ENCODE results near the gene SLC12A5. TPM values are rescaled to one million over a fixed set of nuclear protein-coding genes. Genes with fewer than 3 reads are reported as not detected.

The SLC12A5 gene
- total and polyA plus RNA-seq, 9 of the 15 experiments (the other 6 are each of a cell fraction or from before 2014, with no cell fraction given): 0.36 to 7.5 (median 2.1) TPM

- POLR2A ChIA-PET: interaction anchor here (0.6 to 2.4 kb wide), 4 partner anchors 10 to 459 kb away, joined by 3 to 32 read pairs (median 3); partner anchors contain the start of gene ZNF335
- FAIRE-seq (peak; percentile 72), ATAC-seq (peak; percentile 67), DNase-seq (ENCODE audit: extremely low read depth in 1 of 4, low spot score in 3 of 4) (peak; percentile 29 to 81 (median 40))
- Histone ChIP-seq H3K36me3 (ENCODE audit: control insufficient read depth, insufficient read depth, low read length) (no peaks in the 10 kb centered on the region), H3K4me3 (peak overlapping the region; percentile 19; the same call in 1 of the 2 replicates), H3K9me1 (ENCODE audit: control insufficient read depth, insufficient read depth, low read length) (no peaks in the 10 kb centered on the region), H3K27me3 (ENCODE audit: control insufficient read depth in 2 of 2, insufficient read depth in 2 of 2, low read length in 2 of 2) (no peaks in the 10 kb centered on the region), H3K79me2 (ENCODE audit: control insufficient read depth, insufficient read depth, low read length) (no peaks in the 10 kb centered on the region), H3K27ac (ENCODE audit: extremely low read depth, low read depth, low read length) (peak overlapping the region; percentile 67), H3K9ac (ENCODE audit: insufficient read depth in 1 of 2, low read depth in 2 of 2, low read length in 2 of 2) (peak overlapping the region; percentile 49 to 72; a peak in 3 of 4 replicates), H3K4me2 (ENCODE audit: insufficient read depth, low read length) (peak overlapping the region; percentile 84), H4K20me1 (replicated peaks; ENCODE audit: control insufficient read depth, insufficient read depth, low read length) (no peaks in the 10 kb centered on the region), H3K4me1 (replicated peaks in 1 of 2; ENCODE audit: control insufficient read depth in 2 of 2, insufficient read depth in 2 of 2, low read length in 2 of 2) (peaks cover 24% of the 10 kb centered on the region in 2 experiments), H2AFZ (ENCODE audit: low read depth, low read length) (peak overlapping the region; percentile 96), H3K9me3 (replicated peaks; ENCODE audit: control insufficient read depth, insufficient read depth, low read depth, low read length) (no peaks in the 10 kb centered on the region; the same call in 1 of the 2 replicates)
- CTCF ChIA-PET (ENCODE audit: low intra/inter-chr PET ratio): interaction anchor here (1.5 kb wide), 1 partner anchor 14 kb away, joined by 4 read pairs; no protein-coding TSS in a partner anchor
- intact Hi-C loops (cut with micrococcal nuclease): loop anchor here (1.0 kb wide), 1 partner anchor 11 kb away; the partner anchor contains the start of gene ZNF335
- WGBS (ENCODE audit: insufficient coverage, low coverage, missing lambda C conversion rate): 13% methylated on average over 7 of the region's 7 CpGs
- in situ Hi-C loops (cut with MboI): no loop called here
- BruUV-seq (replicated peaks): no TSS peak
- TF ChIP-seq ZNF766 (CRISPR knock-in tag; conservative IDR thresholded peaks at IDR 0.05) (no peak), ESRRB (CRISPR knock-in tag; IDR thresholded peaks at IDR 0.05; ENCODE audit: borderline replicate concordance) (no peak), EZH2 (IDR thresholded peaks at IDR 0.05; ENCODE audit: borderline replicate concordance, low read depth, low read length) (no peak), ZNF695 (CRISPR knock-in tag; IDR thresholded peaks at IDR 0.05) (no peak), RB1 (IDR thresholded peaks at IDR 0.05; ENCODE audit: low read depth) (no peak), THRB (CRISPR knock-in tag; conservative IDR thresholded peaks at IDR 0.05) (no peak), POLR2AphosphoS2 (IDR thresholded peaks at IDR 0.05; ENCODE audit: low read length) (no peak), TAL1 (IDR thresholded peaks at IDR 0.05) (no peak), EHMT2 (IDR thresholded peaks at IDR 0.05) (0 out of 2 replicates have a peak, but pooled peaks have one; percentile 11), RFX5 (IDR thresholded peaks at IDR 0.05; ENCODE audit: low read depth, low read length) (no peak), NUFIP1 (IDR thresholded peaks at IDR 0.05; ENCODE audit: partially characterized antibody) (no peak), CSDE1 (IDR thresholded peaks at IDR 0.05) (no peak), TRIM24 (IDR thresholded peaks at IDR 0.05) (peak in 1 of 2 experiments; percentile 47; a peak in 1 of 4 replicates)
- TF ChIP-seq, protein P1, sequence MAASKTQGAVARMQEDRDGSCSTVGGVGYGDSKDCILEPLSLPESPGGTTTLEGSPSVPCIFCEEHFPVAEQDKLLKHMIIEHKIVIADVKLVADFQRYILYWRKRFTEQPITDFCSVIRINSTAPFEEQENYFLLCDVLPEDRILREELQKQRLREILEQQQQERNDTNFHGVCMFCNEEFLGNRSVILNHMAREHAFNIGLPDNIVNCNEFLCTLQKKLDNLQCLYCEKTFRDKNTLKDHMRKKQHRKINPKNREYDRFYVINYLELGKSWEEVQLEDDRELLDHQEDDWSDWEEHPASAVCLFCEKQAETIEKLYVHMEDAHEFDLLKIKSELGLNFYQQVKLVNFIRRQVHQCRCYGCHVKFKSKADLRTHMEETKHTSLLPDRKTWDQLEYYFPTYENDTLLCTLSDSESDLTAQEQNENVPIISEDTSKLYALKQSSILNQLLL (CRISPR knock-in tag; IDR thresholded peaks at IDR 0.05; ENCODE audit: borderline replicate concordance): no peak
- TF ChIP-seq, protein P2, sequence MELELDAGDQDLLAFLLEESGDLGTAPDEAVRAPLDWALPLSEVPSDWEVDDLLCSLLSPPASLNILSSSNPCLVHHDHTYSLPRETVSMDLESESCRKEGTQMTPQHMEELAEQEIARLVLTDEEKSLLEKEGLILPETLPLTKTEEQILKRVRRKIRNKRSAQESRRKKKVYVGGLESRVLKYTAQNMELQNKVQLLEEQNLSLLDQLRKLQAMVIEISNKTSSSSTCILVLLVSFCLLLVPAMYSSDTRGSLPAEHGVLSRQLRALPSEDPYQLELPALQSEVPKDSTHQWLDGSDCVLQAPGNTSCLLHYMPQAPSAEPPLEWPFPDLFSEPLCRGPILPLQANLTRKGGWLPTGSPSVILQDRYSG (tag; conservative IDR thresholded peaks at IDR 0.05; ENCODE audit: low read depth): peak; percentile 40; the same call in 1 of the 2 replicates
Observed at GRCh38 chr20:45983279-45983743, 45.7 kb upstream of the SLC12A5 start.

Measured in K562 (cell line).